Fibroblast of villous mesenchyme (primary cell): Measurements from ENCODE around the gene TGIF2. TPM values are rescaled to one million over a fixed set of nuclear protein-coding genes. Genes with fewer than 3 reads are reported as not detected.
"Not testable (repeated sequence)": the region's sequence is repeated elsewhere in the genome, so short reads cannot be mapped to it uniquely, and the experiment has no call there.

Source experiments
- DNase-seq: peaks from one replicate; pipeline ENCODE4 v3.0.0-alpha.2; 2010; ENCODE audit warnings: low read depth
- H3K4me3 ChIP-seq: 2 replicates; pipeline ENCODE4 v1.5.1; 2011; ENCODE audit warnings: low read depth, mild to moderate bottlenecking, low read length
- total RNA-seq: library from RNA; depleted of rRNA; stranded (reverse); fragments of >200 nt; gene quantifications from 2 replicates; pipeline ENCODE4 v1.2.3, GENCODE V29; 2012
- TF ChIP-seq, protein P1 (sequence below): IDR thresholded peaks from 2 replicates; pipeline ENCODE4 v1.5.1; 2012; ENCODE audit warnings: low read depth, mild to moderate bottlenecking, low read length; ENCODE audit not compliant: insufficient read depth

The TGIF2 gene
- total RNA-seq, 1 donor = 10.4 TPM

DNA sequence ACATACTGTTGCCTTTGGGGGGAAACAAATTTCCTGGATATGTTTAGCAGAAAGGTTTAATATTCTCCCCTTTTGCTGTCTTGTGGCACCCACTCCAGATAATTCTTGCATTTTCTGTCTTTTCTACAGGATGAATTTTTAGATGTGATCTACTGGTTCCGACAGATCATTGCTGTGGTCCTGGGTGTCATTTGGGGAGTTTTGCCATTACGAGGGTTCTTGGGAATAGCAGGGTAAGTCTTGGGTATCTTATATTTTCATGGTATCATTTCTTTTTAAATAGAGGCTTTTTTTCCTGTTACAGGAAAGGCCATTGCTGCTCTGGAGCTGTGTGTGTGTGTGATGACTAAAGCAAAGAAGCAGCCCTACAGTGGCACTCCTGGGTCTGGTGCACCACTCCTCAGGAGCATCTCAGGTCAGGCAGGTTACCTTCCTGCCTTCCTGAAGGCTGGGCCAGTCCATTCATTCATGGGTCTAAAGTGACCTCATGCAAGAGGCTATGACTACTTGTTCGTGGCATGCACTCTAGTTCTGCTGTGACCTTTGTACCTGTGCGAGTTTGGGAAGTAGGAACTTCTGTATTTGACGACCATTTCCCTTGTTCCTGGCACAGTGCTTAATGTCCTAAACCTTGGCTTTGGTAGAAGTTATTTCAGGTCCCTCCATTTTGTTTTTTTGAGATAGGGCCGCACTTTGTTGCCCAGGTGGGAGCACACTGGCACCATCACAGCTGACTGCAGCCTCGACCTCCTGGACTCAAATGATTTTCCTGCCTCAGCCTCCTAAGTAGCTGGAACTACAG is 34.4 kb downstream of the TGIF2 start:
- TF ChIP-seq, protein P1, sequence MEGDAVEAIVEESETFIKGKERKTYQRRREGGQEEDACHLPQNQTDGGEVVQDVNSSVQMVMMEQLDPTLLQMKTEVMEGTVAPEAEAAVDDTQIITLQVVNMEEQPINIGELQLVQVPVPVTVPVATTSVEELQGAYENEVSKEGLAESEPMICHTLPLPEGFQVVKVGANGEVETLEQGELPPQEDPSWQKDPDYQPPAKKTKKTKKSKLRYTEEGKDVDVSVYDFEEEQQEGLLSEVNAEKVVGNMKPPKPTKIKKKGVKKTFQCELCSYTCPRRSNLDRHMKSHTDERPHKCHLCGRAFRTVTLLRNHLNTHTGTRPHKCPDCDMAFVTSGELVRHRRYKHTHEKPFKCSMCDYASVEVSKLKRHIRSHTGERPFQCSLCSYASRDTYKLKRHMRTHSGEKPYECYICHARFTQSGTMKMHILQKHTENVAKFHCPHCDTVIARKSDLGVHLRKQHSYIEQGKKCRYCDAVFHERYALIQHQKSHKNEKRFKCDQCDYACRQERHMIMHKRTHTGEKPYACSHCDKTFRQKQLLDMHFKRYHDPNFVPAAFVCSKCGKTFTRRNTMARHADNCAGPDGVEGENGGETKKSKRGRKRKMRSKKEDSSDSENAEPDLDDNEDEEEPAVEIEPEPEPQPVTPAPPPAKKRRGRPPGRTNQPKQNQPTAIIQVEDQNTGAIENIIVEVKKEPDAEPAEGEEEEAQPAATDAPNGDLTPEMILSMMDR = no peak
- no peak for DNase-seq
- no peak overlapping the region for H3K4me3 ChIP-seq

DNA sequence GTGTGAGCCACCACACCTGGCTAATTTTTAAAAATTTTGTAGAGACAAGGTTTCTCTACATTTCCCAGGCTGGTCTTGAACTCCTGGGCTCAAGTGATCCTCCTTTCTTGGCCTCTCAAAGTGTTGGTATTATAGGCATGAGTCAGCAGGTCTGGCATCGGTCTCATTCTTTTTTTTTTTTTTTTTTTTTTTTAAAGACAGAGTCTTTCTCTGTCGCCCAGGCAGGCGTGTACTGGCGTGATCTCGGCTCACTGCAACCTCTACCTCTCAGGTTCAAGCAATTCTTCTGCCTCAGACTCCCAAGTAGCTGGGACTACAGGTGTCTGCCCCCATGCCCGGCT is 35.0 kb downstream of the TGIF2 start:
- not testable (repeated sequence) for DNase-seq, H3K4me3 ChIP-seq

DNA sequence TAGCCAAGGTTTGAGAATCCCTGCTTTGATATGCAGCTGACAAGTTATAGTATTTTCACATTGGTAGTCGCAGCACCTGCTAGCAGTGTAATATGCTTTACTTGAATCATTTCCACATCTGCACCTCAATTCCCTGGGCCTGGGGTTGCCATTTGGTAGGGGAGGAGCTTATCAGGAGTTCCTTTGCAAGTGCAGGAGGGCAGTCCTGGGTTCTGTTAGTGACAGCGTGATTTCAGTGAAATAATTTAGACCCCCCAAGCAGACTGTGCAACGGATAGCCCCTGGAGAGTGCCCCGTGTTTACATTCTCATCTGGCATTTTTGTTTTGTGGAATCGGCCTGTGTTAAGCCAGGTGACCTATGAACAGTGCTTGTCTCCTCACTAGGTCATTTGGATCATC is 38.2 kb downstream of the TGIF2 start:
- no peak for DNase-seq
- TF ChIP-seq, protein P1 = no peak
- H3K4me3 ChIP-seq = no peak overlapping the region

DNA sequence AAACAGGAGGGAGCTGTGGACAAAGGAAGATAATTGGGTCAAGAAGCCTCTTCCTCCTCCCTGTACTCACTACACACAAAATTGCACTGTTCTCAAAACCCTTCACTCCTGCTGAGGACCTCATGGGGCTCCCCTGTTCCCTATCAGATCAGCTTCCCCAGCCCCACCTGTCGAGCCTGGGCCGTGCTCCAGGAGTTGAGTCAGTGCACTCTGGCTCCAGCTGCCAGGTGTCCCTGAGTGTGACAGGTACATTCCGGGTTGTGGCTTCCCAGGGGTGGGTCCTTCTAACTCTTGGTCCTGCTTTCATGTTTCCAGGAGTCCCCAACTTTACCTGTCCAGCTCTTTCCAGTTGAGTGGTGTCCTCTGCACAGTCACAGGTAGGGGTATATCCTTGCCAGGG is 40.6 kb downstream of the TGIF2 start:
- H3K4me3 ChIP-seq = no peak overlapping the region
- TF ChIP-seq, protein P1 = no peak
- DNase-seq = no peak

DNA sequence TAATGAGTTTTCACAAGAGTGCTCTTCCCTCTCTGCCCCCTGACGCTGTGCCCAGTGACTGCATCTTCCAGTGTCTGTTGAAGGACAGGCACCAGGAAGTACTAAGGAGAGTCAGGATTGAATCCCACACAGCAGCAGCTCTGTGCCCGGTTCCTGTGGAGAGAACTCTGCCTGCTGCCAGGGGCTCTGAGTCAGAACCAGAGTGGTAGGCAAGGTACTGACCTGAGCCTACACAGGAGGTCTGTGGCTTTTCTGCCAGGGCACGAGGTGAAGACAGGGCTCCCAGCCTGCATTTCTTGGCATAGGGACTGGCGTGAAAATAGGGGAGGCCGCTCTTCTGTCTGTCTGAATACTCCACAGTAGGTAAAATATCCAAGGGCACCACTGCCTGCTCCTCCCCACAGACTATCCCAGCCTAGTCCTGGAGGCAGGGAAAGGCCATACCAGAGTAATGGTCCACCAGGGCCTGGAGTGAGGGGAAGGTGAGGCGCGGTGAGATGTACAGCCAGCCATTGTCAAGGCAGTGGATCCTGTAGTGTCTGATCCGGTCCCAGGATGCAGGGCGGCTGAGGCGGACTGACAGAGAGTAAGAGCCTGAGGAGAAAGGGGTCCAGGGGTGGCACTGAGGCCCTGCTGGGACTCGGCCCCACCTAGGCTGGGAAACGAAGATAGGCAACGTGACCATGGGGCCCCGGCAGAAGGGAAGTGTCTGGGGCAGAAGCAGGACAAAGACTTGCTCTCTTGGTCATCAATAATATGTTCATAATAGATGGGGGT is 41.6 kb downstream of the TGIF2 start:
- no peak for DNase-seq
- no peak overlapping the region for H3K4me3 ChIP-seq
- TF ChIP-seq, protein P1 = no peak

DNA sequence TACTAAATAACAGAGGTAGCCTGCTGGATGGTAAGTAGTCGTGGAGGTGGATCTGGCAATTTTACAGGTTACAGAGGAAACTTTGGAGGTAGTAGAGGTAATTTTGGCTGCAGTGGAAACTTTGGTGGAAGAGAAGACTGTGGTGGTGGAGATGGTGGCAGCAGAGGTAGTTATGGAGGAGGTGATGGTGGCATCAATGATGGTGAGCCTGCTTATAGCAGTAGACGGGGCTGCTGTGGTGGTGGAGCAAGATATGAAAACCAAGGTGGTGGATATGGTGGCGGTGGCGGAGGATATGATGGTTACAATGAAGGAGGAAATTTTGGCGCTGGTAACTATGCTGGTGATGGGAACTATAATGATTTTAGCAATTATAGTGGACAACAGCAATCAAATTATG is 47.5 kb downstream of the TGIF2 start:
- DNase-seq = no peak
- no peak overlapping the region for H3K4me3 ChIP-seq
- TF ChIP-seq, protein P1 = no peak

DNA sequence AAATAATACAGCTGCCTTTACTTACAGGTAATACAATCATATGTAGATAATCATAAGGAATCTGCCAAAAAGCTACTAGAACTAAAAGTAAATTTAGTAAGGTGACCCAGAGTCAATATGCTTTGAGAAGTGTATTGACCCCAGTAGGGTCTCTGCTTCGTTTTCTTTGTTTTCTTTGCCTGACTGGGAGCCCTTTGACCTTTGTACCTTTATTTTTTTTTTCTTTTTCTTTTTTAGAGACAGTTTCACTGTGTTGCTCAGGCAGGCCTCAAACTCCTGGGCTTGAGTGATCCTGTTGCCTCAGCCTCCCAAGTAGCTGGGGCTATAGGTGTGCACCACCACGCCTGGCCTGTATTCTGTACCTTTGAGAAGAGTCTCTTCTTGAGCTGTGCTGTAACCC is 50.0 kb downstream of the TGIF2 start:
- DNase-seq = no peak
- H3K4me3 ChIP-seq = no peak overlapping the region
- TF ChIP-seq, protein P1 = no peak
